ENCODE measurements around the gene THOC6.

GRCh38 chr16:3062553-3062952 is 38.7 kb downstream of the THOC6 start:
- TF ChIP-seq, protein P1, sequence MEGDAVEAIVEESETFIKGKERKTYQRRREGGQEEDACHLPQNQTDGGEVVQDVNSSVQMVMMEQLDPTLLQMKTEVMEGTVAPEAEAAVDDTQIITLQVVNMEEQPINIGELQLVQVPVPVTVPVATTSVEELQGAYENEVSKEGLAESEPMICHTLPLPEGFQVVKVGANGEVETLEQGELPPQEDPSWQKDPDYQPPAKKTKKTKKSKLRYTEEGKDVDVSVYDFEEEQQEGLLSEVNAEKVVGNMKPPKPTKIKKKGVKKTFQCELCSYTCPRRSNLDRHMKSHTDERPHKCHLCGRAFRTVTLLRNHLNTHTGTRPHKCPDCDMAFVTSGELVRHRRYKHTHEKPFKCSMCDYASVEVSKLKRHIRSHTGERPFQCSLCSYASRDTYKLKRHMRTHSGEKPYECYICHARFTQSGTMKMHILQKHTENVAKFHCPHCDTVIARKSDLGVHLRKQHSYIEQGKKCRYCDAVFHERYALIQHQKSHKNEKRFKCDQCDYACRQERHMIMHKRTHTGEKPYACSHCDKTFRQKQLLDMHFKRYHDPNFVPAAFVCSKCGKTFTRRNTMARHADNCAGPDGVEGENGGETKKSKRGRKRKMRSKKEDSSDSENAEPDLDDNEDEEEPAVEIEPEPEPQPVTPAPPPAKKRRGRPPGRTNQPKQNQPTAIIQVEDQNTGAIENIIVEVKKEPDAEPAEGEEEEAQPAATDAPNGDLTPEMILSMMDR (IDR thresholded peaks at IDR 0.05), result no peak
- TF ChIP-seq POLR2AphosphoS5 (IDR thresholded peaks at IDR 0.05; ENCODE audit: low read depth, low read length), result no peak
- no peak for TF ChIP-seq REST (IDR thresholded peaks at IDR 0.05; ENCODE audit: insufficient read depth in 1 of 2, low read depth in 2 of 2, low read length in 1 of 2)
- TF ChIP-seq SIN3A (IDR thresholded peaks at IDR 0.05; ENCODE audit: borderline replicate concordance, insufficient read depth, low read depth, low read length), result no peak
- no peak for TF ChIP-seq TCF7L2 (IDR thresholded peaks at IDR 0.05; ENCODE audit: low read depth, low read length)
